Measurements from ENCODE around the gene PLA2G4C. TPM values are rescaled to one million over a fixed set of nuclear protein-coding genes. Genes with fewer than 3 reads are reported as not detected.

The PLA2G4C gene
- total and polyA plus RNA-seq, 7 donors, result 0.60 to 18.5 (median 11.8) TPM

- no peak for DNase-seq
- Histone ChIP-seq H3K27ac (no peak overlapping the region), H3K4me3 (no peak overlapping the region), H3K4me1 (no peaks in the 10 kb centered on the region), H3K9me3 (no peaks in the 10 kb centered on the region), H3K27me3 (no peaks in the 10 kb centered on the region), H3K36me3 (no peaks in the 10 kb centered on the region)
- WGBS, 2 donors, result 94 to 95% methylated on average over 4 of the region's 4 CpGs
- TF ChIP-seq CTCF (IDR thresholded peaks at IDR 0.05), result no peak
- TF ChIP-seq POLR2AphosphoS5 (IDR thresholded peaks at IDR 0.05), result no peak
- no peak for TF ChIP-seq EP300 (IDR thresholded peaks at IDR 0.05)
- no peak for TF ChIP-seq POLR2A (IDR thresholded peaks at IDR 0.05)
- intact Hi-C loops (cut with DNase I), result no loop called here
These were observed 25.9 kb upstream of the PLA2G4C start for GRCh38 chr19:48136547-48136946.

GRCh38 chr19:48135411-48135810 lies 24.8 kb upstream of the PLA2G4C start:
- no peak for DNase-seq
- Histone ChIP-seq H3K4me1 (no peaks in the 10 kb centered on the region), H3K27ac (no peak overlapping the region), H3K4me3 (no peak overlapping the region), H3K36me3 (peaks cover 0 to 1% (median 0%) of the 10 kb centered on the region in 4 donors), H3K27me3 (no peaks in the 10 kb centered on the region), H3K9me3 (no peaks in the 10 kb centered on the region)
- WGBS, 2 donors, result 70 to 81% methylated on average over 8 of the region's 8 CpGs
- TF ChIP-seq CTCF (IDR thresholded peaks at IDR 0.05), result no peak
- TF ChIP-seq POLR2AphosphoS5 (IDR thresholded peaks at IDR 0.05), result no peak
- TF ChIP-seq POLR2A (IDR thresholded peaks at IDR 0.05), result no peak
- no peak for TF ChIP-seq EP300 (IDR thresholded peaks at IDR 0.05)
- intact Hi-C loops (cut with DNase I), result no loop called here

GRCh38 chr19:48133094-48133493 lies 22.5 kb upstream of the PLA2G4C start:
- peaks cover 0 to 4% (median 0%) of the 10 kb centered on the region in 4 donors for H3K36me3 ChIP-seq

GRCh38 chr19:48127561-48127960 lies 16.9 kb upstream of the PLA2G4C start:
- Histone ChIP-seq H3K36me3 (peaks cover 0 to 6% (median 0%) of the 10 kb centered on the region in 4 donors), H3K27me3 (no peaks in the 10 kb centered on the region), H3K4me1 (no peaks in the 10 kb centered on the region), H3K9me3 (no peaks in the 10 kb centered on the region), H3K27ac (no peak overlapping the region), H3K4me3 (no peak overlapping the region)
- no peak for DNase-seq
- TF ChIP-seq CTCF (IDR thresholded peaks at IDR 0.05), result no peak
- no peak for TF ChIP-seq POLR2A (IDR thresholded peaks at IDR 0.05)
- no peak for TF ChIP-seq POLR2AphosphoS5 (IDR thresholded peaks at IDR 0.05)
- no peak for TF ChIP-seq EP300 (IDR thresholded peaks at IDR 0.05)
- intact Hi-C loops (cut with DNase I), result no loop called here
- WGBS, 2 donors, result 95 to 97% methylated on average over 6 of the region's 6 CpGs

More at GRCh38 chr19:48133094-48133493, 22.5 kb upstream of the PLA2G4C start:
- intact Hi-C loops (cut with DNase I), result no loop called here
- Histone ChIP-seq H3K9me3 (no peaks in the 10 kb centered on the region), H3K27me3 (no peaks in the 10 kb centered on the region), H3K4me1 (no peaks in the 10 kb centered on the region), H3K4me3 (no peak overlapping the region), H3K27ac (no peak overlapping the region)
- TF ChIP-seq EP300 (IDR thresholded peaks at IDR 0.05), result no peak
- TF ChIP-seq CTCF (IDR thresholded peaks at IDR 0.05), result no peak
- no peak for TF ChIP-seq POLR2A (IDR thresholded peaks at IDR 0.05)
- no peak for TF ChIP-seq POLR2AphosphoS5 (IDR thresholded peaks at IDR 0.05)
- WGBS, 2 donors, result 92 to 94% methylated on average over 6 of the region's 6 CpGs
- DNase-seq, result no peak
